Measurements from ENCODE around the gene POP4. TPM values are rescaled to one million over a fixed set of nuclear protein-coding genes. Genes with fewer than 3 reads are reported as not detected.

The POP4 gene
- total and polyA plus RNA-seq, 2 of the 8 experiments (the other 6 are each of a cell fraction or from before 2014, with no cell fraction given) = 29.1 to 41.5 TPM

DNA sequence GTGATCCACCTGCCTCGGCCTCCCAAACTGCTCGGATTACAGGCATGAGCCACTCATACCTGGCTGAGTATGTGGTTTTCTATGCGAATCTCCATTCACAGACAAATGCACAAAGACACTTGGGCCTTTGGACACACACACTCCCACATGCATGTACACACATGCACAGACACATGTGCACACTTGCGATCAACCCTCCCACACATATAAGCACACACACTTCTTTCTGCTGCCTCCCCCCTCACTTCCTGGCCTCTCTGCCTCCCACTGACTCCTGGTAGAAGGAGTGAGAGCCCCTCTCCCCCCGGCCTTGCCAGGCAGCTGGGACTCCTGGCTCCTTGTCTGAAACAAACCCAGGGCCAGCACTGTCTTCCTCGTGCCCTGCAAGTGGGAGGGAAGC is 29.9 kb downstream of the POP4 start:
- POLR2A ChIA-PET (ENCODE audit: partially characterized antibody) = no interaction called here
- no peak overlapping the region for H4K91ac ChIP-seq (replicated peaks; ENCODE audit: insufficient read length, low read length)
- CTCF ChIA-PET (ENCODE audit: partially characterized antibody) = interaction anchor here (1.2 to 1.3 kb wide), 2 partner anchors 10 to 25 kb away, joined by 3 to 4 read pairs; no protein-coding TSS in a partner anchor

More for the DNA sequence above, 29.9 kb downstream of the POP4 start:
- Histone ChIP-seq H3K4me1 (replicated peaks in 1 of 4; ENCODE audit: control insufficient read depth in 3 of 4, insufficient read depth in 4 of 4, low read length in 3 of 4) (no peaks in the 10 kb centered on the region), H2BK120ac (replicated peaks; ENCODE audit: low read depth, low read length) (no peak overlapping the region), H3K27me3 (replicated peaks in 1 of 4; ENCODE audit: control insufficient read depth in 3 of 4, extremely low read depth in 1 of 4, insufficient read depth in 3 of 4, low read length in 3 of 4) (no peaks in the 10 kb centered on the region), H3K23me2 (ENCODE audit: low read depth, low read length) (no peaks in the 10 kb centered on the region), H2BK15ac (ENCODE audit: low read length) (no peak overlapping the region), H2BK12ac (ENCODE audit: low read depth, low read length) (no peak overlapping the region), H3K79me2 (ENCODE audit: control insufficient read depth in 1 of 2, insufficient read depth in 2 of 2, low read length in 2 of 2) (no peaks in the 10 kb centered on the region), H3K27ac (ENCODE audit: low read depth, low read length) (no peak overlapping the region), H2BK5ac (ENCODE audit: low read depth, low read length) (no peak overlapping the region), H3K4me2 (ENCODE audit: insufficient read depth in 1 of 2, low read depth in 2 of 2, low read length in 2 of 2) (no peak overlapping the region), H3K9ac (replicated peaks in 1 of 4; ENCODE audit: extremely low read depth in 1 of 4, low read depth in 3 of 4, low read length in 3 of 4) (no peak overlapping the region), H3K79me1 (ENCODE audit: low read depth, low read length) (no peaks in the 10 kb centered on the region), H2BK20ac (ENCODE audit: low read length) (no peak overlapping the region), H4K8ac (ENCODE audit: extremely low read depth, insufficient read depth, low read length) (no peak overlapping the region), H3K23ac (ENCODE audit: insufficient read length) (no peak overlapping the region), H2AFZ (ENCODE audit: low read length) (no peak overlapping the region), H3K9me3 (ENCODE audit: insufficient read depth in 2 of 2, low read depth in 1 of 2, low read length in 1 of 2) (no peaks in the 10 kb centered on the region), H2AK5ac (ENCODE audit: low read depth, low read length) (no peak overlapping the region), H3K36me3 (ENCODE audit: control insufficient read depth in 2 of 4, insufficient read depth in 4 of 4, low read length in 3 of 4) (no peaks in the 10 kb centered on the region), H3K4me3 (ENCODE audit: extremely low read depth in 1 of 4, insufficient read depth in 2 of 4, low read depth in 3 of 4, low read length in 4 of 4) (no peak overlapping the region), H3K56ac (replicated peaks; ENCODE audit: insufficient read length, low read depth, low read length) (no peak overlapping the region), H3K18ac (ENCODE audit: extremely low read depth, low read length) (no peak overlapping the region), H3K14ac (ENCODE audit: insufficient read length) (no peak overlapping the region), H4K5ac (ENCODE audit: insufficient read length, low read depth, low read length) (no peak overlapping the region), H3K4ac (replicated peaks; ENCODE audit: insufficient read length, low read depth, low read length) (no peak overlapping the region), H4K20me1 (replicated peaks in 1 of 2; ENCODE audit: control insufficient read depth in 1 of 2, insufficient read depth in 2 of 2, low read length in 2 of 2) (no peaks in the 10 kb centered on the region)
- DNase-seq (ENCODE audit: low read depth in 1 of 2, low spot score in 2 of 2) (no peak), FAIRE-seq (no peak)
- TF ChIP-seq TCF12 (IDR thresholded peaks at IDR 0.05; ENCODE audit: low read depth, low read length) (no peak), CBX8 (IDR thresholded peaks at IDR 0.05; ENCODE audit: borderline replicate concordance, low read depth, low read length) (no peak), ASH2L (IDR thresholded peaks at IDR 0.05; ENCODE audit: low read length) (no peak), GTF2F1 (IDR thresholded peaks at IDR 0.05; ENCODE audit: borderline replicate concordance, low read depth, low read length) (no peak), TAF7 (optimal IDR thresholded peaks at IDR 0.05; ENCODE audit: borderline replicate concordance, low read depth, low read length) (no peak)
- WGBS, 2 experiments (ENCODE audit: extremely low coverage in 1 of 2, insufficient coverage in 1 of 2, insufficient read length in 1 of 2, insufficient replicate concordance in 2 of 2, low coverage in 1 of 2, low lambda C conversion rate in 2 of 2, missing lambda C conversion rate in 1 of 2) = 85% methylated on average over 6 of the region's 6 CpGs; no CpG with 5 or more reads in 1 of the 2 experiments
